IMR-90 (cell line): ENCODE results near the gene NPAS3.

ENCODE experiments used
- CEBPB ChIP-seq: IDR thresholded peaks from 2 replicates; pipeline ENCODE4 v1.6.1; 2012; ENCODE audit warnings: low read depth, low read length, improper control_type of control experiment
- FOS ChIP-seq: fragments of 150-350 bp; IDR thresholded peaks from 2 replicates; pipeline ENCODE4 v1.6.1; 2016; ENCODE audit warnings: low read depth, low read length
- MAZ ChIP-seq: IDR thresholded peaks from 2 replicates; pipeline ENCODE4 v1.6.1; 2012; ENCODE audit warnings: low read depth, mild to moderate bottlenecking, low read length, improper control_type of control experiment, moderate library complexity, borderline replicate concordance
- MXI1 ChIP-seq: IDR thresholded peaks from 2 replicates; pipeline ENCODE4 v1.6.1; 2012; ENCODE audit warnings: low read depth, mild to moderate bottlenecking, low read length, moderate library complexity, borderline replicate concordance
- POLR2A ChIP-seq: IDR thresholded peaks from 2 replicates; pipeline ENCODE4 v1.6.1; 2012; ENCODE audit warnings: mild to moderate bottlenecking, low read depth, low read length
- RAD21 ChIP-seq: IDR thresholded peaks from 2 replicates; pipeline ENCODE4 v1.6.1; 2012; ENCODE audit warnings: low read length, improper control_type of control experiment
- RCOR1 ChIP-seq: IDR thresholded peaks from 2 replicates; pipeline ENCODE4 v1.6.1; 2012; ENCODE audit warnings: mild to moderate bottlenecking, low read length, improper control_type of control experiment; ENCODE audit not compliant: insufficient replicate concordance
- TF ChIP-seq, protein P1 (sequence below): conservative IDR thresholded peaks from 2 replicates; pipeline ENCODE4 v1.5.1; 2012; ENCODE audit warnings: mild to moderate bottlenecking, low read depth, low read length, improper control_type of control experiment
- TF ChIP-seq, protein P2 (sequence below): fragments of 150-350 bp; IDR thresholded peaks from 2 replicates; pipeline ENCODE4 v1.6.1; 2016; ENCODE audit warnings: low read depth, mild to moderate bottlenecking, low read length, moderate library complexity, borderline replicate concordance
- TF ChIP-seq, protein P3 (sequence below): fragments of 150-350 bp; IDR thresholded peaks from 2 replicates; pipeline ENCODE4 v1.6.1; 2017; ENCODE audit warnings: mild to moderate bottlenecking, antibody characterized with exemption, low read length, low read depth

DNA sequence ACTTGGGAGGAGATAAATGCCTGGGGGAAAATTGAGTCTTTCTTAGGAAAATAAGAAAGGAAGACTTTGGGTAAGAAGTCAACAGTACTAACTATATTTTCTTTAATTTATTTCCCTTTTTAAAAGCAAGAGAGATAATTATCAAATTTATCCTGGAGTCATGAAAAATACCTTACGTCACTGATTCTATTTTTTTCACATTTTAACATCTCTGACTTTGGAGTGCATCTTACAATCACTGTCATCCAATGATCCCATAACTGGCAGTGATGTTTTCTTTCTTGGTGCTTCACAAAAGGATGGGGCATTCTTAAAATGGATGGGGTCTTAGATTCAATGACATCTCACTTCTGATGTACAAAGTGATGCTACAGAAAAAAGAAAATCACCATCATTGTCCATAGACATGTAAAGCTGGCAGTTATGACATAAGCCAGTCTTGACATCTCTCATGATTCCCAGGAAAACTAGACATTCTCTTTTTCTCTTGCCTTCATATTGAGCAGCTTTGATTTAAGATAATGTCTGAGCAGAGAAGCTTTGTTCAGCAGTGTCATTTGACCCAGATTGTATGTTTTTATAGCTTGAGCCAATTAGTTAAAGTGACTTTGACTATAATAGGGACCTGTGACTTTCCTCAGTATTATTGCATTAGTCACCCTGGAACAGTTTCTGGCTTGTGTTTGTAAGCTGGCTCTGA is 776.0 kb downstream of the NPAS3 start:
- TF ChIP-seq, protein P1, sequence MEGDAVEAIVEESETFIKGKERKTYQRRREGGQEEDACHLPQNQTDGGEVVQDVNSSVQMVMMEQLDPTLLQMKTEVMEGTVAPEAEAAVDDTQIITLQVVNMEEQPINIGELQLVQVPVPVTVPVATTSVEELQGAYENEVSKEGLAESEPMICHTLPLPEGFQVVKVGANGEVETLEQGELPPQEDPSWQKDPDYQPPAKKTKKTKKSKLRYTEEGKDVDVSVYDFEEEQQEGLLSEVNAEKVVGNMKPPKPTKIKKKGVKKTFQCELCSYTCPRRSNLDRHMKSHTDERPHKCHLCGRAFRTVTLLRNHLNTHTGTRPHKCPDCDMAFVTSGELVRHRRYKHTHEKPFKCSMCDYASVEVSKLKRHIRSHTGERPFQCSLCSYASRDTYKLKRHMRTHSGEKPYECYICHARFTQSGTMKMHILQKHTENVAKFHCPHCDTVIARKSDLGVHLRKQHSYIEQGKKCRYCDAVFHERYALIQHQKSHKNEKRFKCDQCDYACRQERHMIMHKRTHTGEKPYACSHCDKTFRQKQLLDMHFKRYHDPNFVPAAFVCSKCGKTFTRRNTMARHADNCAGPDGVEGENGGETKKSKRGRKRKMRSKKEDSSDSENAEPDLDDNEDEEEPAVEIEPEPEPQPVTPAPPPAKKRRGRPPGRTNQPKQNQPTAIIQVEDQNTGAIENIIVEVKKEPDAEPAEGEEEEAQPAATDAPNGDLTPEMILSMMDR = no peak
- no peak for TF ChIP-seq MXI1
- no peak for TF ChIP-seq FOS
- TF ChIP-seq MAZ = no peak
- no peak for TF ChIP-seq POLR2A
- TF ChIP-seq CEBPB = no peak
- TF ChIP-seq, protein P2, sequence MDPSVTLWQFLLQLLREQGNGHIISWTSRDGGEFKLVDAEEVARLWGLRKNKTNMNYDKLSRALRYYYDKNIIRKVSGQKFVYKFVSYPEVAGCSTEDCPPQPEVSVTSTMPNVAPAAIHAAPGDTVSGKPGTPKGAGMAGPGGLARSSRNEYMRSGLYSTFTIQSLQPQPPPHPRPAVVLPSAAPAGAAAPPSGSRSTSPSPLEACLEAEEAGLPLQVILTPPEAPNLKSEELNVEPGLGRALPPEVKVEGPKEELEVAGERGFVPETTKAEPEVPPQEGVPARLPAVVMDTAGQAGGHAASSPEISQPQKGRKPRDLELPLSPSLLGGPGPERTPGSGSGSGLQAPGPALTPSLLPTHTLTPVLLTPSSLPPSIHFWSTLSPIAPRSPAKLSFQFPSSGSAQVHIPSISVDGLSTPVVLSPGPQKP = no peak
- TF ChIP-seq, protein P3, sequence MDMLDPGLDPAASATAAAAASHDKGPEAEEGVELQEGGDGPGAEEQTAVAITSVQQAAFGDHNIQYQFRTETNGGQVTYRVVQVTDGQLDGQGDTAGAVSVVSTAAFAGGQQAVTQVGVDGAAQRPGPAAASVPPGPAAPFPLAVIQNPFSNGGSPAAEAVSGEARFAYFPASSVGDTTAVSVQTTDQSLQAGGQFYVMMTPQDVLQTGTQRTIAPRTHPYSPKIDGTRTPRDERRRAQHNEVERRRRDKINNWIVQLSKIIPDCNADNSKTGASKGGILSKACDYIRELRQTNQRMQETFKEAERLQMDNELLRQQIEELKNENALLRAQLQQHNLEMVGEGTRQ = no peak
- TF ChIP-seq RAD21 = no peak
- no peak for TF ChIP-seq RCOR1
